Right cardiac atrium (tissue), 5 donors: Measurements from ENCODE around the gene WSB2. TPM values are rescaled to one million over a fixed set of nuclear protein-coding genes. Genes with fewer than 3 reads are reported as not detected.
"Not testable (repeated sequence)": the region's sequence is repeated elsewhere in the genome, so short reads cannot be mapped to it uniquely, and the experiment has no call there.

Experiments used
- ATAC-seq, 2 donors: fragments of 200-7000 bp; cut with Tn5 transposase; one replicate each; pipeline versions ENCODE4 v1.8.0 to v1.9.1; 2020; ENCODE audit warnings: moderate library complexity in 2 of 2, mild to moderate bottlenecking in 1 of 2
- DNase-seq, 3 donors: peaks; one replicate each; pipeline ENCODE4 v3.0.0-alpha.2; 2020
- H3K27ac ChIP-seq: one replicate; pipeline ENCODE4 v1.5.1; 2013; ENCODE audit warnings: mild to moderate bottlenecking, low read length, control low read depth, moderate library complexity
- H3K27me3 ChIP-seq: one replicate; pipeline ENCODE4 v1.6.1; 2013; ENCODE audit not compliant: control insufficient read depth, insufficient read depth
- H3K4me1 ChIP-seq: one replicate; pipeline ENCODE4 v1.6.1; 2013; ENCODE audit warnings: low read length; ENCODE audit not compliant: control insufficient read depth, insufficient read depth
- H3K4me3 ChIP-seq: one replicate; pipeline ENCODE4 v1.5.1; 2013; ENCODE audit warnings: low read length, control low read depth
- H3K9me3 ChIP-seq: one replicate; pipeline ENCODE4 v1.6.1; 2013; ENCODE audit warnings: low read length; ENCODE audit not compliant: control insufficient read depth
- WGBS: extraction: QIAGEN DNeasy Blood & Tissue Kit; methylation state at CpG from one replicate; pipeline ENCODE4 v1.1.7; 2013; 5-methylcytosine and 5-hydroxymethylcytosine counted together
- intact Hi-C, 4 donors: fragments of 100-400 bp; cut with DNase I; formaldehyde crosslinking; loops; one replicate each; pipeline versions ENCODE4 v1.11.0 to v1.14.0; 2022 to 2023
- polyA plus RNA-seq: library from polyadenylated mRNA; stranded (reverse); fragments of 200-250 nt; gene quantifications from one replicate; pipeline ENCODE4 v1.2.3, GENCODE V29; 2013
- total RNA-seq, 4 donors: library from RNA; stranded (reverse); fragmentation: NEBNext Ultra II Directional; extraction: Animal tissue kit (Norgen Biotek cat#: 25700); gene quantifications; one replicate each; pipeline ENCODE4 v1.2.1, GENCODE V29; 2021
- donor health status: healthy with polysubstance abuse.
- donor health status: DM: no; HTN: yes; CAD: no.
- donor health status: DM: no; HTN: no; CAD: no.
- donor health status: DM: no; HTN: yes; CAD: no; lungs with severe emphysema.
- donor health status: DM: yes; HTN: yes; CAD: no.

WSB2 gene
- total and polyA plus RNA-seq, 5 donors, result 40.6 to 79.2 (median 72.3) TPM

DNA sequence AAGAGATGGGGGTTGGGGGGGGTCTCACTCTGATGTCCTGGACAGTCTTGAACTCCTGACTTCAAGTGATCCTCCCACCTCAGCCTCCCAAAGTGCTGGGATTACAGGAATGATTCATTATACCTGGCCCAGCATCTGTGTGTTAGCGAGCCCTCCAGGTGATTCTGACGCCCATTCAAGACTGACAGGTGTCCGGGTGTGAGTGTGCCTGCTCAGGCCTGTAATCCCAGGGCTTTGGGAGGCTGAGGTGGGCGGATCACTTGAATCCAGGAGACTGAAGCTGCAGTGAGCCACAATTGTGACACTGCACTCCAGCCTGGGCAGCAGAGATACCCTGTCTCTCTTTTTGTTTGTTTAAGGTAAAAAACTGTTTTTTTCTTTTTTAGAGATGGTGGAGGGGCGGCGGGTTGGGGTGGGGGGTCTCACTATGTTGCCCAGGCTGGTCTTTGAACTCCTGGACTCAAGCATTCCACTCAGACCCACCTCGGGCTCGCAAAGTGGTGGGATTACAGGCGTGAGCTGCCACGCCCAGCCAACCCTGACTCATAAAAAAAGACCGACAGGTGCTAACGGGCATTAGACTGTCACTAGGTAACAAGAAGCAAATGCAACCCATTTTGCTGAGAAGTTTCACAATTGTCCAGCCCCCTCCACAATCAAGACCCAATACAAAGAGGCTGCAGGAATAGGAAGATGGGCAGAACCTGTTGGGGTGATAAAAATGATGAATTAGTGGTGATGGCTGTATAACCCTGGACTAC, 38.1 kb upstream of the WSB2 start:
- Histone ChIP-seq H3K27me3 (no peaks in the 10 kb centered on the region), H3K4me1 (peaks cover 3% of the 10 kb centered on the region), H3K9me3 (no peaks in the 10 kb centered on the region), H3K27ac (no peak overlapping the region), H3K4me3 (no peak overlapping the region)
- 94% methylated on average over 12 of the region's 12 CpGs for WGBS
- intact Hi-C loops, result no loop called here
- ATAC-seq (no peak), DNase-seq (no peak)

GRCh38 chr12:118098401-118098800, 37.4 kb upstream of the WSB2 start:
- 81% methylated on average over 3 of the region's 3 CpGs for WGBS
- Histone ChIP-seq H3K9me3 (no peaks in the 10 kb centered on the region), H3K27ac (no peak overlapping the region), H3K4me1 (peaks cover 3% of the 10 kb centered on the region), H3K4me3 (no peak overlapping the region), H3K27me3 (no peaks in the 10 kb centered on the region)
- DNase-seq (no peak), ATAC-seq (no peak)
- intact Hi-C loops, result no loop called here

DNA sequence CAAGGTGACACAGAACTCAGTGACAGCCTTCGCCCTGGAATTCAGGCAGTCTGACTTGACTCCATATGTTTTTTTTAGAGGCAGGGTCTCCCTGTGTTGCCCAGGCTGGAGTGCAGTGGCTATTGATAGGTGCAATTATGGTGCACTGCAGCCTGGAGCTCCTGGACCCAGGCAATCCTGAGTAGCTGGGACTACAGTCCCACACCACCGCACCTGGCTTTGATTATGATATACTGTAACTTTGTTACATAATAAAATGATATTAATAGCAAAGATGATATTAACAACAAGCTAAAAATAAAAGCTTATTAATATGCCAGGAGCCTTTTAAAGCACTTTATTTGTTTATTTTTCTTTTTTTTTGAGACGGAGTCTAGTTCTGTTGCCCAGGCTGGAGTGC, 33.1 kb upstream of the WSB2 start:
- ATAC-seq, result no peak

DNA sequence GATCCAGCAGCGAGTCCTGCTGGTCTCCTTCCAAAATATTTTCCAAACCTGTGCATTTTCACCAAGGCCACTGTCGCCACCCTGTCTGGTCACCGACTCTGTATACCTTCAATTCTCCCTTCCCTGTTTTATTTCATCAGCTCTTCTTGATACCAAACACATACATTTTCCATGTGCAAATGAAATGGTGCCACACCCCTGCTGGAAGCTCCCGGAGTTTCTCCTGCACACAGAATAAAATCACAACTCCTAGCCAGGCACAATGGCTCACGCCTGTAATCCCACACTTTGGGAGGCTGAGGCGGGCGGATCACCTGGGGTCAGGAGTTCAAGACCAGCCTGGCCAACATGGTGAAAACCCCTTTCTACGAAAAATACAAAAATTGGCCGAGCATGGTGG, 28.8 kb upstream of the WSB2 start:
- no peak for ATAC-seq
- H3K9me3 ChIP-seq, result no peaks in the 10 kb centered on the region
- 93% methylated on average over 9 of the region's 9 CpGs for WGBS
- no peaks in the 10 kb centered on the region for H3K27me3 ChIP-seq
- intact Hi-C loops, result no loop called here
- H3K27ac ChIP-seq, result no peak overlapping the region
- H3K4me1 ChIP-seq, result no peaks in the 10 kb centered on the region
- no peak for DNase-seq
- no peak overlapping the region for H3K4me3 ChIP-seq

More for the DNA sequence above, 33.1 kb upstream of the WSB2 start:
- H3K27me3 ChIP-seq, result no peaks in the 10 kb centered on the region
- no peak for DNase-seq
- intact Hi-C loops, result no loop called here
- H3K4me3 ChIP-seq, result no peak overlapping the region
- WGBS, result 86% methylated on average over 3 of the region's 3 CpGs
- H3K27ac ChIP-seq, result no peak overlapping the region
- H3K4me1 ChIP-seq, result peaks cover 3% of the 10 kb centered on the region
- no peaks in the 10 kb centered on the region for H3K9me3 ChIP-seq

DNA sequence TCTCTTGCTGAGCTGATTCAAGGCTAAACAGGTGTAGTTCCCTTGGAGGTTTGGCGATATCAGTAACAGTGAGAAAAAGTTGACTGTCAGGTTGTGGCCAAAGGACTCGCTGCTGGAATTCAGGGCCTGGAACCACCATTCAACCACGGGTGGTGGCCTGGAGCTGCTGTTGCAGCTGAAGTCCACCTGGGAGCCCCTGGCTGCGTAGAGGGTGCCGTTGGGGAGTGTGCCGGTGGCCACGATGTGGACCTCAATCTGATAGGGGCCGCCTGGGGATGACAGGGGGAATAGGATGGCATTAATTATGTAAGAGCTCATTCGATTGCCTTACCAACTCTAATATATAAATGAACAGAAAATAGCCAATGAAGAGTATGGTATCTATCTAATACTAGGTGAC, 21.2 kb upstream of the WSB2 start:
- WGBS, result 93% methylated on average over 9 of the region's 9 CpGs
- DNase-seq, result no peak
- H3K4me3 ChIP-seq, result no peak overlapping the region
- H3K27me3 ChIP-seq, result no peaks in the 10 kb centered on the region
- intact Hi-C loops, result no loop called here
- H3K9me3 ChIP-seq, result no peaks in the 10 kb centered on the region
- no peak overlapping the region for H3K27ac ChIP-seq
- no peaks in the 10 kb centered on the region for H3K4me1 ChIP-seq
- no peak for ATAC-seq

GRCh38 chr12:118081521-118081920, 20.5 kb upstream of the WSB2 start:
- H3K27ac ChIP-seq, intact Hi-C loops, DNase-seq, H3K4me1 ChIP-seq, H3K27me3 ChIP-seq, H3K4me3 ChIP-seq, H3K9me3 ChIP-seq, ATAC-seq: not testable (repeated sequence)
- WGBS, result 94% methylated on average over 9 of the region's 9 CpGs

DNA sequence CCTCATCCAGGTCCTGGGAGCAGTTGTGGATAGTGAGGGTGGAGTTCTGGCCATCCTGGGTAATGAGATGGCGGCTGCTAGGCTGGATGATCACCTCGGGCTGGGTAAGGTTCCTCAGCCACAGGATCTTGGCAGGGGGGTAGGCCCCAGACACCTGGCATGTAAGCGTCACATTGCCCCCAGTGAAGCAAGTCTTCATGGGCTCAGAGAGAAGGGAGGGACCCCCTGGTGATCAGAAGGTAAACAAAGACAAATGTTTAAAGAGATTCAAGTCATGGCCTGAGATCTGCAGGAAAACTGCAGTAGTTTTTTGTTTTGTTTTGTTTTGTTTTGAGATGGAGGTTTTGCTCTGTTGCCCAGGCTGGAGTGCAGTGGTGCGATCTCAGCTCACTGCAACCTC, 12.8 kb upstream of the WSB2 start:
- no peak overlapping the region for H3K4me3 ChIP-seq
- ATAC-seq (no peak), DNase-seq (no peak)
- intact Hi-C loops, result no loop called here
- no peaks in the 10 kb centered on the region for H3K9me3 ChIP-seq
- no peaks in the 10 kb centered on the region for H3K4me1 ChIP-seq
- H3K27ac ChIP-seq, result no peak overlapping the region
- no peaks in the 10 kb centered on the region for H3K27me3 ChIP-seq
- WGBS, result 85% methylated on average over 4 of the region's 4 CpGs

- WGBS, result 81% methylated on average over 3 of the region's 3 CpGs
- Histone ChIP-seq H3K27me3 (no peaks in the 10 kb centered on the region), H3K4me1 (no peaks in the 10 kb centered on the region), H3K27ac (no peak overlapping the region), H3K9me3 (no peaks in the 10 kb centered on the region), H3K4me3 (no peak overlapping the region)
- no peak for DNase-seq
- intact Hi-C loops, result no loop called here
- no peak for ATAC-seq
These were observed 9.7 kb upstream of the WSB2 start for GRCh38 chr12:118070650-118071049.

DNA sequence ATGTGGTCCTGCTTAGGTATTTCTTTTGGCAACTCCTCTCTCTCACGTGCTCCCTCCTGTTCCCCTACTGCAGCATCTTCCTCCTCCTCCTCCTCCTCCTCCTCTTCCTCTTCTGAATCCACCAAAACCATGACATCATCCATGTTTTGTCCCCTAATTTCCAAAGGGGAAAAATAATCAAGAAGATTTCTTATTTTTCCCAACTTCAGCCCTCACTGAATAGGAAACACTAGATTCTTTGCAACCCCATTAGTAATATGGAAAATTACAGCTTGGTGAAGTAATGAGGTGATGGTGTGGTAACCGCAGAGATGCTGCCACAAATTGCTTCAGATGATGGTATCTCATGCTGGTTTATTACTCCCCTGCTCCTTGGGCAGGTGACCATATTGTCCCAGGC, 7.5 kb upstream of the WSB2 start:
- ATAC-seq (no peak), DNase-seq (no peak)
- intact Hi-C loops, result no loop called here
- no peaks in the 10 kb centered on the region for H3K9me3 ChIP-seq
- 80% methylated on average over 2 of the region's 2 CpGs for WGBS
- no peaks in the 10 kb centered on the region for H3K4me1 ChIP-seq
- H3K4me3 ChIP-seq, result no peak overlapping the region
- no peaks in the 10 kb centered on the region for H3K27me3 ChIP-seq
- H3K27ac ChIP-seq, result no peak overlapping the region

DNA sequence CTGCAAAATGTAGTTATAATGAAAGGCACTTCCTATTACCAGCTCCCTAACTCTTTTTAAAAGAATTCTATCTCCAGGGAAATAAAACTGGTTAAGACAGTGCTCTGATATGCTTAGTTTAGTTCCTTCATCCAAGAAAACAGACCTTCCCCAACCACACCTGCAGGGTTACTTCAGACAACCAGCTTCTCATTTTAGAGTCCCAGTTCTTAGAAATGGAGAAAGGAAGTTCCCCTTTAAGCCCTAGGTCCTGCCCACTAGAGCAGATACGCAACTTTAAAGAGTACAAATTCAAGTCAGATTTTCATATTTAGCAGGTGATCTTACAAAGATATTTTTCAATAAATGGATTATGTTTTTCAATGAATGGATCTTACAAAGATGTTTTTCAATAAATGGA, 4.4 kb upstream of the WSB2 start:
- DNase-seq (no peak), ATAC-seq (no peak)
- Histone ChIP-seq H3K4me1 (no peaks in the 10 kb centered on the region), H3K27me3 (no peaks in the 10 kb centered on the region), H3K9me3 (no peaks in the 10 kb centered on the region), H3K4me3 (no peak overlapping the region), H3K27ac (no peak overlapping the region)
- WGBS, result 58% methylated on average over 1 of the region's 1 CpG
- intact Hi-C loops, result no loop called here

DNA sequence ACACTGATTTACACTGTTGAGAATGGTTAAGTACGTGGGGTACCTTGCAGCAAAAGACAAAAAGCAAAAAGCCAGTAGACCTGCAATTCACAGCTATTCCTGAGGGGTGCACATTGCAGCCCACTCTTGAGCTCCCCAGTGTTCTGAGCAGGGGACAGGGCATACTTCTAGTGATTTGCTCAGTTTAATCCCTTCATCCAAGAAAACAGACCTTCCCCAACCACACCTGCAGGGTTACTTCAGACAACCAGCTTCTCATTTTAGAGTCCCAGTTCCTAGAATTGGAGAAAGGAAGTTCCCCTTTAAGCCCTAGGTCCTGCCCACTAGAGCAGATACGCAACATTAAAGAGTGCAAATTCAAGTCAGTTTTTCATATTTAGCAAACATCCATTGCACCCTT, 3.6 kb upstream of the WSB2 start:
- H3K9me3 ChIP-seq, result no peaks in the 10 kb centered on the region
- H3K4me1 ChIP-seq, result no peaks in the 10 kb centered on the region
- ATAC-seq (no peak), DNase-seq (no peak)
- H3K27me3 ChIP-seq, result no peaks in the 10 kb centered on the region
- intact Hi-C loops, result no loop called here
- no peak overlapping the region for H3K4me3 ChIP-seq
- WGBS, result 35% methylated on average over 2 of the region's 2 CpGs
- no peak overlapping the region for H3K27ac ChIP-seq
